Fibroblast of peridontal ligament (primary cell): ENCODE data around the gene LHFPL2.
"Not testable (repeated sequence)": the region's sequence is repeated elsewhere in the genome, so short reads cannot be mapped to it uniquely, and the experiment has no call there.

Source experiments
- DNase-seq: peaks from one replicate; pipeline ENCODE4 v3.0.0-alpha.2; 2010; ENCODE audit errors: extremely low read depth

LHFPL2 gene, protein sequence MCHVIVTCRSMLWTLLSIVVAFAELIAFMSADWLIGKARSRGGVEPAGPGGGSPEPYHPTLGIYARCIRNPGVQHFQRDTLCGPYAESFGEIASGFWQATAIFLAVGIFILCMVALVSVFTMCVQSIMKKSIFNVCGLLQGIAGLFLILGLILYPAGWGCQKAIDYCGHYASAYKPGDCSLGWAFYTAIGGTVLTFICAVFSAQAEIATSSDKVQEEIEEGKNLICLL

DNA sequence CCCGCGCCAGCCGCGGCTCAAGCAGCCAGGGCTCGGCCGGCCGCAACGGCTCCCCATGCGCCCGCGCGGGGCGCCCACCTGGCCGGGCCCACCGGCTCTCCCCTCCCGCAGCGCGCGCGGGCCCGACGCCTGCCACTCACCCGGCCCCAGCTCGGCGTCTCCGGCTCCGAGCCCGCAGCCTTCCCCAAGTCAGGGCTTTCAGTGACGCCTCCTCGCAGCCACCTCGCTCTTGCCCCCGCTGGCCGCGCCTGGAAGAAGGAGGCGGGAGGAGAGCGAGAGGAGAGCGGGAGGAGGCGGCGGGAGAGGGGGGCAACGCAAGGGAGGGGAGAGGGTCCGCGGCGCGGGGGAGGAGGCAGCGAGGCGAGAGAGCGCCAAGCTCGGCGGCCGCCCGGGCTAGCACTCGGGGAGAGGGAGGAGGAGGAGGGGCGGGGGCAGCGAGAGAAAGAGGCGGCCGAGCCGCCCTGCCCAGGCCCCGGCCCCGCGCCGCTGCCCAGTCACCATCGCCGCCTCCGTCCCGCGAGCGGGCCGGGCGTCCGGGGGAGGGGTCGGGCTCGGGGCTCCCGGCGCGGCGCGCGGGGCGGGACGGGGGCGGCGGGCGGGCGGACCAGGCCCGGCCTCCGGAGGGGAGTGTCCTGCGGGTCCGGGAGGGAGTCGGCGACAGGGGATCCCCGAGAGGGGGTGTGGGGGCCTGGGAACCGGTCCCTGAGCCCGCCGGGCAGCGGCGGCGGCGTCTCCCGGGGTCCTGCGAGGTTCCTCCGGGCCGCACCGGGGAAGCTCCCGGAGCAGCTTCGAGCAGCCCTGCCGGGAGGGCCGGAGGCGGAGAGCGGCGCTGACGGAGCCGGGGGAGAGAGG lies at the start of gene LHFPL2:
Gene LHFPL2, minus strand, starts transcription at position 414 of the 852 bp plus-strand sequence. CDS start 138,559 bp downstream, outside the sequence.
- peak; percentile 59 for DNase-seq

DNA sequence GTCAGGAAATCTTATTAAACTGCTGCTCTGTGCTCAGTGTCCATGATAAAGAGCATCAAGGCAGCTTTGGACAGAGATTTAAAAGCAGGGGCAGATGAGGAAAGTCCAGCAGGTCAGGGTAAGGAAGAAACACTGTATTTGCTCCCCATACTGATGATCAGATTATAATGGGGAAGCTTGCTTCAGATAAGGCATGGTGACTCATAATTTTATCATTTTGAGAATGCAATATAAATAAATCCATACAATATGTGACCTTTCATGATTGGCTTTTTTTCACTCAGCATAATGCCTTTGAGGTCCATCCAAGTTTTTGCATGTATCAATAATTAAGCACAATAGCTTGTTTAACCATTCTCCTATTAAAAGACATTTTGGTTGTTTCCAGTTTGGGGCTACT lies 48.1 kb upstream of the LHFPL2 start:
- DNase-seq, result no peak

DNA sequence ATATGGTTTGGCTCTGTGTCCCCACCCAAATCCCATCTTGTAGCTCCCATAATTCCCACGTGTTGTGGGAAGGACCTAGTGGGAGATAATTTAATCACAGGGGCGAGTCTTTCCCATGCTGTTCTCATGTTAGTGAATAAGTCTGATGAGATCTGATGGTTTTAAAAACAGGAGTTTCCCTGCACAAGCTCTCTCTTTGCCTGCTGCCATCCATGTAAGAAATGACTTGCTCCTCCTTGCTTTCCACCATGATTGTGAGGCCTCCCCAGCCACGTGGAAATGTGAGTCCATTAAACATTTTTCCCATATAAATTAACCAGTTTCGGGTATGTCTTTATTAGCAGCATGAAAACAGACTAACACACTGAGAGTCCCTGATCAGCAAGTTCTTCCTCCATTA lies 47.5 kb upstream of the LHFPL2 start:
- not testable (repeated sequence) for DNase-seq

DNA sequence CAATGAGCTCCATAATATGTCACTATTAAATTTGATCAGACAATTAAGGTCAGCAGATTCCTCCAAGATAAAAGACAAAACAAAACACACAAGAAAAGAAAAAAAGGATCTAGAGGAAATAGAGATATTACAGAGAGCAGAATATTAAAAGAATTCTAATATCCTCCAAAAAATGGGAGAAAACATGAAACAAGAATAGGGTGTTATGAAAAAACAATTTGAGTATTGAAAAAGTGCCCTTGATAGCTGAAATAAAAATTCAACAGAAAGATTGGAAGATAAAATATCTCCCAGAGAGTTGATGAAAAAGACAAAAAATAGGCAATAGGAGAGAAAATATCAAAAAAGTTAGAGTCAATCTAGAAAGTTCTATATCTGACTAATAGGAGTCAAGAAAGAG lies 44.8 kb upstream of the LHFPL2 start:
- no peak for DNase-seq

DNA sequence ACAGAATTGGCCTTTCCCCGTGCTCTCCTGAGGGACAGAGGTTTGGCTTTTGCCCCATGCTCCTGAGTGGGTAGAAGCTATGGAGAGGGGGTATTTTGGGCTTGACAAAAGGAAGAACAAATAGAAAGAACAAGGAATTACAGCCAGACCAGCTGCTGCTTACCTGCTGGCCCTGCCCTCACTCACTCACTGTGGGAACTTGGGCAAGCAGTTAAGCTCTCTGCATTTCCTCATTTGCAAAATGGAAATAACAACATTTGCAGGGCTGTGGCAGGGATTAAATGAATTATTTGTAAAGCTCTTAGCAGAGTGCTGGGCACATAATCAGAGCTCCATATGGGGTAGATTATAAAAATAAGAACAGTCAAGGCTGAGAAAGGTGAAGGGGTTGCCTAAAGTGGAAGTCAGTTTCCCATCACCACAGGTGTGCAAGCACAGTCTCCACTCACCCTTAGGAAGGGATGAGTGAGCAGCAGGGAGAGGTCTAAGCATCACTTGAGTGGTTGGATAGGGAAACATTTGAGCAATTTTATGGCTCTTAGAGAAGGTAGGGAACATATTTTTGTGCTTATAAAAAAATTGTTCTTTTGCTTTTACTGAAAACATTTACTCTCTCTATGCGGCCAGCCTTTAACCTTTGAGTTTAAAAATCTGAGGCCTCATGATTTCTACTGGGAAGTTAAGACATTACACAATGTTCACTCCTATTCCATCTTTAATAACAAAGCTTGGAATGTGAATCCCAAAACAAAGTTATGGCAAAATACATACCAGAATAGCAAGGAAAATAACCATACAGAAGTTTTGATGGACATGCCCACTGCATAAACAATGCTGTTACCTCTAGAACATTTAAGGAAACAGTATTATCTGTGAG lies 42.8 kb upstream of the LHFPL2 start:
- DNase-seq, result no peak

DNA sequence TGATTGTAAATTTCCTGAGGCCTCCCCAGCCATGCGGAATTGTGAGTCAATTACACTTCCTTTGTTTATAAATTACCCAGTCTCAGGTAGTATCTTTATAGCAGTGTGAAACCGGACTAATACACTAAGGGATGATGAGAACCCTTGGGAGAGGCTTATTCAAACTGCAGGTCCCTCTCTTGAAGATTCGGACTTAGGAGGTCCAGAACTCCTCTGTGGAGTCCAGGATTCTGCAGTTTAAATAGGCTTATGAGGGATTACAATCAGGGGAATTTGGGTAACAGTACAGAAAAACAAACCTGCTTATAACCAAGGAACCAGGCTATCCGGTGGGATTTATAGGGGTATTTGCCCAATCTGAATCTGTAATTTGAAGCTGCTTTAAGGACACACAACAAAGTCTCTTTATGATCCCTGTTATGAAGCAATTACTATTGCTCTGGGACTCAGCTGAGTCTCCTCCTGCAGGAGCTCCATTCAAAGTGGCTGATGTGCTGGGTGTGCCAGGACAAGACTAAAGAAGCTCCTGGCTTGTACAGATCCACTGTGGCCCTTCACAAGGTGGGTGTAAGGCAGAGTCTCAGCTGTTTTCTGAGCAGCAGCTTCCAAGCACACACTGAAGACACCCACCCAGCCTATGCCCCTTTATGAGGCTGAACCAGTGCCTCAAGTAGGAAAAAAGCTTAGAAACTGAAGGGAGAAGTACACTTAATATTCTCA lies 41.8 kb upstream of the LHFPL2 start:
- no peak for DNase-seq

DNA sequence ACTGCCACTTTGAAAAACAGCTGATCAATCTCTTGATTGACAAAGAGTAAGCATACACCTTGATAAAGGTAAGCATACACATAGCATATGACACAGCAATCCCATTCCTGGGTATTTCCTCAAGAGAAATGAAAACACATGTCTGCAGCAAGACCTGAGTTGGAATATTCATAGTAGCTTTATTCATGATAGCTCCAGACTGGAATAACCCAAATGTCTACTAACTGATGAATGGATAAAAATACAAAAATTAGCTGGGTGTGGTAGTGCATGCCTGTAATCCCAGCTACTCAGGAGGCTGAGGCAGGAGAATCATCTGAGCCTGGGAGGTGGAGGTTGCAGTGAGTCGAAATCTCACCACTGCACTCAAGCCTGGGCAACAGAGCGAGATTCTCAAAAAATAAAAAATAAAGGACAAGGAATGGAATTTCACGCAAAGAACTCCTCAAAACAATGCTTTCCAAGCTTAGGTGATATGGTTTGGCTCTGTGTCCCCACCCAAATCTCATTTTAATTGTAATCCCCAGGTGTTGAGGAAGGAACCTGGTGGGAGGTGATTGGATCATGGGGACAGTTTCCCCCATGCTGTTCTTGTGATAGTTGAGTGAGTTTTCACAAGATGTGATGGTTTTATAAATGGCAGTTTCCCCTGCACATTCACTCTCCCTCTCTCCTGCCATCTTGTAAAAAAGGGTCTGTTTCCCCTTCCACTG lies 41.1 kb upstream of the LHFPL2 start:
- DNase-seq, result no peak

DNA sequence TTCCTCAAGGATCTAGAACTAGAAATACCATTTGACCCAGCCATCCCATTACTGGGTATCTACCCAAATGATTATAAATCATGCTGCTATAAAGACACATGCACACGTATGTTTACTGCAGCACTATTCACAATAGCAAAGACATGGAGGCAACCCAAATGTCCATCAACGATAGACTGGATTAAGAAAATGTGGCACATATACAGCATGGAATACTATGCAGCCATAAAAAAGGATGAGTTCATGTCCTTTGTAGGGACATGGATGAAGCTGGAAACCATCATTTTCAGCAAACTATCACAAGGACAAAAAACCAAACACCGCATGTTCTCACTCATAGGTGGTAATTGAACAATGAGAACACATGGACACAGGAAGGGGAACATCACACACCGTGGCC lies 38.9 kb upstream of the LHFPL2 start:
- not testable (repeated sequence) for DNase-seq

DNA sequence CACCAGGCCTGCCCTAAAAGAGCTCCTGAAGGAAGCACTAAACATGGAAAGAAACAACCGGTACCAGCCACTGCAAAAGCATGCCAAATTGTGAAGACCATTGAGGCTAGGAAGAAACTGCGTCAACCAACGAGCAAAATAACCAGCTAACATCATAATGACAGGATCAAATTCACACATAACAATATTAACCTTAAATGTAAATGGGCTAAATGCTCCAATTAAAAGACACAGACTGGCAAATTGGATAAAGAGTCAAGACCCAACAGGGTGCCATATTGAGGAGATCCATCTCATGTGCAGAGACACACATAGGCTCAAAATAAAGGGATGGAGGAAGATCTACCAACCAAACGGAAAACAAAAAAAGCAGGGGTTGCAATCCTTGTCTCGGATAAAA lies 35.3 kb upstream of the LHFPL2 start:
- not testable (repeated sequence) for DNase-seq

DNA sequence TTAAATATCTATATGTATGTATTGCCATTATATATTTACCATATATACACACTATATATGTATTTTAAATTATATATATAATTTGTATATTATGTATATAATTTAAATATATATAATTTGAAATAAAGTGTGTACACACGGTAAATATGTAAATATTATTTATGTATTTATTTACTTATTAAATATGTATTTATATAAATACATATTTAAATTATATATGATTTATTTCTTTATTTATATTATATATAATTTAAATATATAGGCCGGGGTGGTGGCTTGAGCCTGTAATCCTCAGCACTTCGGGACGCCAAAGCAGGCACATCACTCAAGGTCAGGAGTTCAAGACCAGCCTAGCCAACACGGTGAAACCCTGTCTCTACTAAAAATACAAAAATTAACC lies 31.3 kb upstream of the LHFPL2 start:
- no peak for DNase-seq

DNA sequence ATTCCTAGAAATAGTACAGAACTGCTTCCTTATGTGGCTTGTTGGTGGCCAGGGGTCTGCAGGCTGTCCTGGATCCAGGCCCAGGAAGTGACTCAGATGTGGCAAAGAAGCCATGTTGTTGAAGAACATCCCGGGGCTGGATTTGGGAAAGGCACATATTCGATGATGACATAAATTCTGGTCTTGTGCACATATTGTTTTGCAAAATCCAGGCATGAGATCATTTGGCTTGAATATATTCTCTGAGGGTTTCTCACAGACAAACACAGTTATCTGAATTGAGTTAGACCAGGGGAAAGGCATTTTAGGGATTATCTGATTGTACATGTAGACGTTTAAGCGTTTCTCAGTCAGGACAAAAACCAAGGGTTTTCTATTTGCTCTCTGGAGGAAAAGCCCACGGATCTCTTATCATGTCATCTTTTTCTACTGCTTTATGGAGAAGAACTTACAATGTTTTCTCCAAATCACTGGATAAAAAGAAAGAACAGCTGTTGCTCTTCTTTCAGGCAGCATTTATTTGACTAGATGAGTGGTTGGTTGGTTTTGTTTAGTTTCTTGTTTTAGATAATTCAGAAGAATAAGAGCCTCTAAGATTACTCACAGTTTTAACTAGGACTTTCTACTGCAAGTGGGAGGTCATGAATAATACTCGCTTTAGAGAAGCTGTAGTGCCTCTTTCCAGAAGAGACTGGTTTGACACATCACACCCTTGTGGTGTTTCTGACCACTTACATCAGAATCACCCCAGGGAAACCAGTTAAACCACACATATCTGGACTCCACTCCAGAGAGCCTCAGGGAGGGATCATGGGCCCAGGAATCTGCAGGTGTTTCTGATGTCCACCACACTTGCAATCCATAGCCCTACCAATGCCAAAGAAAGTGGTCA lies 29.5 kb upstream of the LHFPL2 start:
- DNase-seq, result peak; percentile 99

DNA sequence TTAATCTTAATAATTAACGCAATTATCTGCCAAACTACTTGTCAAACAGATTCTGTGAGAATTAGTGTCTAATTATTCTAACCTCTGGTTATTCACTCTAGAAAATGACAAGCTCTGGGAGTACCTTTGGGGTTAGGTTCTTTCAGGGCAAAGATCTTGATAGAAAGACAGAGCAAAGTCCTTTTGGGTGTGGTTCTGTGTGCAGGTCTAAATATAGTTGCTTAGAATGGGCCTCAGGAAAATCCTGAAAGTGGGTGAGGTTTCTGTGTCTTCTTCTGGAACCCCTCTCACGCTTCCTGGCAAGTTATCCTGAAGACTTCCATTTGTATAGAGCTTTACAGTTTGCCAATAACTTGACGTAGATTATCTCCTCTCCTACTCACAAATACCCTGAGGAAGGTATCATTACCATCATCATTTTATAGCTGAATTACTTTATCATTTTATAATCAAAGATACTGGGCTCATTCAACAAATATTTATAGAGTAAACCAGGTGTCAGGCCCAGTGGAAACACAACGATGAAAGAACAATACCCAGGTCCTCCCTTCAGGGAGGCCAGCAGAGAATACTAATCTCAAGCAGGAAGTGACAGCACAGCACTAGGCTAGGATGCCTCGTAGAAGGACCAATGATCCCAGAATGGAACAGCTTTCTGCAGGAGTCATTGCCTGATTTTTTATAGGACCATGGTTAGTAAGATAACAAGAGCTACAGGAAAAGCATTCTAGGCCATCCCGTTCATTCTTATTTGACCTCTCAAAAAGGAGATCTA lies 27.6 kb upstream of the LHFPL2 start:
- DNase-seq, result no peak

DNA sequence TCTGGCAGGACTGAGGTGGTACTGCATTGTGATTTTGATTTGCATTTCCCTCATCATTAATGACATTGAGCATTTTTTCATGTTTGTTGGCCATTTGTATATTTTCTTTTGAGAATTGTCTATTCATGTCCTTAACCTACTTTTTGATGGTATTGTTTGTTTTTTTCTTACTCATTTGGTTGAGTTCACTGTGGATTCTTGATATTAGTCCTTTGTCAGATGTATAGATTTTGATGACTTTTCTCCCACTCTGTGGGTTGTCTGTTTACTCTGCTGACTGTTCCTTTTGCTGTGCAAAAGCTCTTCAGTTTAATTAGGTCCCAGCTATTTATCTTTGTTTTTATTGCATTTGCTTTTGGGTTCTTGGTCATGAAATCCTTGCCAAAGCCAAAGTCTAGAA lies 25.3 kb upstream of the LHFPL2 start:
- DNase-seq, result not testable (repeated sequence)

DNA sequence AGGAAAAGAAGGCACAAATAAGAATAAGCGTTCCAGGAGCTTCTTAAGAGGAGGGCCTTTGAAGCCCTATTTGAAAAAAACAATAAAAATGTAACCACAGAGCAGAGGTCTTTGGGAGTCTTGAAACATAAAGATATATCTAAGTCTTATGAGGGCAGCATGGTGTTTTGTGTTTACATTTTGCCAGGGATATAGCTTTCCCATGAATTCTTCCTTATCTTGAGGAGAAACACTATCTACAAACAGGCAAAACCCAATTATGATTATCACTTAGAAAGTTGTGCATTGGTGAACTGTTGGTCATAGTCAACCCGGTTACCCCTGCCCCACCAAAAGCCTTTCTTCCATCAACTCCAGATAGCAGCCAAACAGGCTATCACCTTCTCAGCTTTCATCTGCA lies 23.6 kb upstream of the LHFPL2 start:
- no peak for DNase-seq

DNA sequence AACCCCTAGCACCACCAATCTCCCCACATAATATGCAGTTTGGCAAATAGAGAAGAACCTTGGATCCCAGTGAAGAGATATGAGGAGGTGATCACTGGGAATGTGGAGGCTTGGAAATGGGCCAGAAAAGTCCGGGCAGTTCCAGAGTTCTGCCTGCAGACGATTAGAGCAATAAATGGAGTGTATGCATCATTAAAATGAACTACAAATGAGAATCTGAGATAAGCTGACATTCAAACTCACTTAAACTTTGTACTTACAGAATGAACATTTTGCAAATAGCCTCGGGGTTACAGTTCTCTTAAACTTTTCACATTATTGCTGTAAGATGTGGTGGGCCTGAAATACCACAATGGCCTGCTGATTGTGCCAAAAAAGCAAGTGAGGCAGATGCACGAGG lies 23.0 kb upstream of the LHFPL2 start:
- peak; percentile 54 for DNase-seq

DNA sequence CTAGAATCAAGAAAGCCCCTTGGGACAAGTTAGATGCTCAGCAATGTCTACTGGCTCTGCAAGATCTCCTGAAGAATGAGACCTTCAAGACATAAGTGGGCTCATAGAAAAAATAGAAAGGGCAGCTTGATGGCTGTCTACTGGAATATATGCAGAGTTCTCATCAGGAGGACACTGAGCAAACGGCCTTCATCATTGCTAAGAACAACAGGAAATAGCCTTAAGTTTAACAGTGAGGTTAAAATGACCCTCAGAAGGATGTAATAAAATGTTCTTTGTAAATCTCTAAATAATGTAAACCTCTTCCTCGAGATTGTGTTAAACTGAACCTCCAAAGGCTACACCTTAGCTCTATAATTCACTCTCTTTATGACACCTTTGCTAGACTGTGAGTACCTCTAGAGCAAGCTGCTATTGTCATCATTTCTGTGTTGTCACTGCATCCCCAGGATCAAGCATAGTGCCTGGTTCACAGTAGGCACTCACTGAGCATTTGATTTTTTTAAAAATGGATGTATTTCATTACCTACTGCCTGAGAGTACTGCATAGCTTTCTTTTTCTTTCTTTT lies 22.2 kb upstream of the LHFPL2 start:
- DNase-seq, result no peak

DNA sequence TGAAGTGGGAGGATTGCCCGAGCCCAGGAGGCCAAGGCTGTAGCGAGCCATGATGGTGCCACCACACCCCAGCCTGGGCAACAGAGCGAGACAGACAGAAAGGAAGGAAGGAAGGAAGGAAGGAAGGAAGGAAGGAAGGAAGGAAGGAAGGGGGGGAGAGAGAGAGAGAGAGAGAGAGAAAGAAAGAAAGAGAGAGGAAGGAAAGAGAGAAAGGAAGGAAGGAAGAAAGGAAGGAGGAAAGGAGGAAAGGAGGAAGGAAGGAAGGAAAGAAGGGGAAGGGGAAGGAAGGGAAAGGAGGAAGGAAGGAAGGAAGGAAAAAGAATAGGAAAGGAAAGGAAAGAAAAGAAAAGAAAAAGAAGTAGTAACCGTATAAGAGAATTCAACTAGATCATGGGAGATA lies 20.8 kb upstream of the LHFPL2 start:
- DNase-seq, result no peak

DNA sequence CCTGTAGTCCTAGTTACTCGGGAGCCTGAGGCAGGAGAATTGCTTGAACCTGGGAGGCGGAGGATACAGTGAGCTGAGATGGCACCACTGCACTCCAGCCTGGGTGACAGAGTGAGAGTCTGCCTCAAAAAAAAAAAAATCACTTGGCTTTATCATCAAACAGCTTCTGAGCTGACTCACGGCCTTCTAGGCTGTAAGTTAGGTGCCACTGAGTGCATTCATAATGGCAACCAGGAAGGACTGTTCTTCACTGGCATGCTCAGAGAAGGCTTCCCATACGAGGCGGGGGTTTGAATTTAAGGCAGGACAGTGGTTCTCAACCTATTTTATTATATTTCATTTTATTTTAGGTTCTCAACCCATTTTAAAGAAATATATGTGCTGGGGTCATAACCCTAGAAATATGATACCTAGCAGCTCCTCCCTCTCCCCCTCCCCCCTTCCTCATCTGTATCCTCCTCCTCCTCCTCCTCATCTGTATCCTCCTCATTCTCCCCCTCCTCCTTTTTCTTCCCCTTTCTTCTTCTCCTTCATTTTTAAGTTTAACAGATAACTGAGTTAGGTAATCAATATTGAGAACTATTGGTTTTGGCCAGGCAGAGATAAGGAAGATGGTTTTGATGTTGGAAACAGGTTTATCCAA lies 19.0 kb upstream of the LHFPL2 start:
- DNase-seq, result no peak
